HEK293T (cell line): ENCODE results near the gene MYH14.
"Not testable (repeated sequence)": the region's sequence is repeated elsewhere in the genome, so short reads cannot be mapped to it uniquely, and the experiment has no call there.

ENCODE experiments used
- CTCF ChIA-PET: fragments of 350-600 bp; formaldehyde crosslinking; extraction: SDS; loops from one replicate; lab custom pipeline; 2021; ENCODE audit warnings: antibody characterized with exemption, inconsistent platforms; lab: Yijun Ruan, JAX
- POLR2A ChIA-PET: fragments of 350-600 bp; formaldehyde crosslinking; extraction: SDS; loops from one replicate; lab custom pipeline; 2020; ENCODE audit warnings: antibody characterized with exemption, inconsistent platforms; lab: Yijun Ruan, JAX
- DNase-seq: peaks from one replicate; pipeline ENCODE4 v3.0.0; 2012; ENCODE audit warnings: mixed read lengths; ENCODE audit errors: extremely low spot score
- ARNT ChIP-seq: fragments of 450-650 bp; IDR thresholded peaks from 2 replicates; pipeline ENCODE4 v1.6.1; 2017; ENCODE audit warnings: mild to moderate bottlenecking
- BHLHE40 ChIP-seq: fragments of 450-650 bp; IDR thresholded peaks from 2 replicates; pipeline ENCODE4 v1.6.1; 2016; ENCODE audit warnings: mild to moderate bottlenecking, moderate library complexity, borderline replicate concordance
- CTBP1 ChIP-seq: fragments of 450-650 bp; IDR thresholded peaks from 2 replicates; pipeline ENCODE4 v1.6.1; 2016; ENCODE audit warnings: borderline replicate concordance
- ELF4 ChIP-seq: fragments of 450-650 bp; IDR thresholded peaks from 2 replicates; pipeline ENCODE4 v1.6.1; 2017; ENCODE audit warnings: antibody characterized with exemption
- FOXA1 ChIP-seq: fragments of 450-650 bp; IDR thresholded peaks from 2 replicates; pipeline ENCODE4 v1.6.1; 2016; ENCODE audit warnings: mild to moderate bottlenecking
- FOXK2 ChIP-seq: fragments of 450-650 bp; IDR thresholded peaks from 2 replicates; pipeline ENCODE4 v1.6.1; 2016; ENCODE audit warnings: mild to moderate bottlenecking
- FOXM1 ChIP-seq: fragments of 450-650 bp; IDR thresholded peaks from 2 replicates; pipeline ENCODE4 v1.6.1; 2017; ENCODE audit warnings: mild to moderate bottlenecking, borderline replicate concordance
- HDGF ChIP-seq: fragments of 450-650 bp; IDR thresholded peaks from 2 replicates; pipeline ENCODE4 v1.6.1; 2017; ENCODE audit warnings: antibody characterized with exemption, borderline replicate concordance
- L3MBTL2 ChIP-seq: fragments of 450-650 bp; conservative IDR thresholded peaks from 2 replicates; pipeline ENCODE4 v1.6.1; 2016; ENCODE audit warnings: mild to moderate bottlenecking
- LEF1 ChIP-seq: fragments of 450-650 bp; IDR thresholded peaks from 2 replicates; pipeline ENCODE4 v1.6.1; 2017; ENCODE audit warnings: mild to moderate bottlenecking, borderline replicate concordance
- NFRKB ChIP-seq: fragments of 450-650 bp; IDR thresholded peaks from 2 replicates; pipeline ENCODE4 v1.6.1; 2016; ENCODE audit warnings: mild to moderate bottlenecking, moderate library complexity
- PKNOX1 ChIP-seq: fragments of 450-650 bp; IDR thresholded peaks from 2 replicates; pipeline ENCODE4 v1.6.1; 2016
- SP1 ChIP-seq: fragments of 450-650 bp; IDR thresholded peaks from 2 replicates; pipeline ENCODE4 v1.6.1; 2017
- SUZ12 ChIP-seq: fragments of 450-650 bp; IDR thresholded peaks from 2 replicates; pipeline ENCODE4 v1.6.1; 2016; ENCODE audit warnings: mild to moderate bottlenecking
- TARDBP ChIP-seq: fragments of 450-650 bp; IDR thresholded peaks from 2 replicates; pipeline ENCODE4 v1.6.1; 2016
- ZNF384 ChIP-seq: fragments of 450-650 bp; IDR thresholded peaks from 2 replicates; pipeline ENCODE4 v1.6.1; 2016

The MYH14 gene

GRCh38 chr19:50233308-50233910, 30.0 kb downstream of the MYH14 start:
- CTCF ChIA-PET: no interaction called here
- POLR2A ChIA-PET: no interaction called here

GRCh38 chr19:50237493-50237892, 34.1 kb downstream of the MYH14 start:
- CTCF ChIA-PET: not testable (repeated sequence)

More at GRCh38 chr19:50233308-50233910, 30.0 kb downstream of the MYH14 start:
- DNase-seq: no peak
- no peak for TF ChIP-seq FOXM1
- TF ChIP-seq HDGF: no peak
- no peak for TF ChIP-seq FOXK2
- no peak for TF ChIP-seq PKNOX1
- no peak for TF ChIP-seq SUZ12
- TF ChIP-seq L3MBTL2: no peak
- TF ChIP-seq FOXA1: no peak
- TF ChIP-seq CTBP1: no peak
- no peak for TF ChIP-seq ZNF384
- no peak for TF ChIP-seq ARNT
- no peak for TF ChIP-seq BHLHE40
- no peak for TF ChIP-seq SP1
- no peak for TF ChIP-seq TARDBP
- no peak for TF ChIP-seq LEF1
- no peak for TF ChIP-seq NFRKB
- no peak for TF ChIP-seq ELF4

GRCh38 chr19:50238043-50238442, 34.6 kb downstream of the MYH14 start:
- ChIA-PET CTCF (no interaction called here), POLR2A (no interaction called here)
- TF ChIP-seq TARDBP (no peak), ZNF384 (no peak), BHLHE40 (no peak), HDGF (no peak), SP1 (no peak), ARNT (no peak), CTBP1 (no peak), PKNOX1 (no peak), L3MBTL2 (no peak), SUZ12 (no peak)
- DNase-seq: no peak

More at GRCh38 chr19:50237493-50237892, 34.1 kb downstream of the MYH14 start:
- DNase-seq, POLR2A ChIA-PET: not testable (repeated sequence)

GRCh38 chr19:50239921-50240590, 36.6 kb downstream of the MYH14 start:
- TF ChIP-seq CTBP1 (no peak), PKNOX1 (no peak), NFRKB (no peak), SUZ12 (no peak), LEF1 (no peak), BHLHE40 (no peak), ARNT (no peak), SP1 (no peak), FOXA1 (no peak), L3MBTL2 (no peak), ZNF384 (no peak), ELF4 (no peak), HDGF (no peak), FOXK2 (no peak), FOXM1 (no peak), TARDBP (no peak)
- ChIA-PET POLR2A (interaction anchor here (0.8 kb wide), 1 partner anchor 25 kb away, joined by 3 read pairs; no protein-coding TSS in a partner anchor), CTCF (no interaction called here)
- no peak for DNase-seq

GRCh38 chr19:50242581-50242980, 39.2 kb downstream of the MYH14 start:
- CTCF ChIA-PET: no interaction called here
- POLR2A ChIA-PET: no interaction called here
- TF ChIP-seq HDGF (no peak), SUZ12 (no peak), TARDBP (no peak), LEF1 (no peak), ELF4 (no peak), SP1 (no peak), ZNF384 (no peak), CTBP1 (no peak), FOXA1 (no peak), PKNOX1 (no peak), FOXK2 (no peak), L3MBTL2 (no peak), BHLHE40 (no peak)
- DNase-seq: no peak

GRCh38 chr19:50244695-50245094, 41.3 kb downstream of the MYH14 start:
- no peak for DNase-seq
- TF ChIP-seq ELF4 (no peak), FOXK2 (no peak), FOXA1 (no peak), NFRKB (no peak), L3MBTL2 (no peak), CTBP1 (no peak), FOXM1 (no peak), SUZ12 (no peak), ZNF384 (no peak), HDGF (no peak), BHLHE40 (no peak), SP1 (no peak), PKNOX1 (no peak)
- POLR2A ChIA-PET: no interaction called here
- CTCF ChIA-PET: interaction anchor here (0.6 kb wide), 1 partner anchor 14 kb away, joined by 3 read pairs; no protein-coding TSS in a partner anchor
